Fibroblast of skin of abdomen (primary cell): ENCODE results near the gene EEF2.

Experiments
- DNase-seq: peaks from one replicate; pipeline ENCODE4 v3.0.0-alpha.2; 2013

Gene EEF2

GRCh38 chr19:3983936-3984583, 1.2 kb downstream of the EEF2 start:
- DNase-seq: peak; percentile 35

GRCh38 chr19:3983542-3983914, 1.7 kb downstream of the EEF2 start:
- no peak for DNase-seq

- peak; percentile 49 for DNase-seq
Observed at GRCh38 chr19:3982701-3983541, 2.3 kb downstream of the EEF2 start.

GRCh38 chr19:3981736-3982681, 3.3 kb downstream of the EEF2 start:
- DNase-seq: no peak

- no peak for DNase-seq
Observed at GRCh38 chr19:3981373-3981735, 3.9 kb downstream of the EEF2 start.

- no peak for DNase-seq
Observed at GRCh38 chr19:3980353-3981251, 4.7 kb downstream of the EEF2 start.

- no peak for DNase-seq
Observed at GRCh38 chr19:3979674-3980352, 5.5 kb downstream of the EEF2 start.

- no peak for DNase-seq
Observed at GRCh38 chr19:3979289-3979673, 6.0 kb downstream of the EEF2 start.

GRCh38 chr19:3978145-3978544, 7.1 kb downstream of the EEF2 start:
- no peak for DNase-seq

GRCh38 chr19:3977242-3978143, 7.8 kb downstream of the EEF2 start:
- no peak for DNase-seq

- DNase-seq: no peak
Observed at GRCh38 chr19:3976495-3977241, 8.6 kb downstream of the EEF2 start.

GRCh38 chr19:3975637-3976087, 9.6 kb downstream of the EEF2 start:
- no peak for DNase-seq

GRCh38 chr19:3975144-3975543, 10.1 kb downstream of the EEF2 start:
- no peak for DNase-seq

- DNase-seq: peak; percentile 98
Observed at GRCh38 chr19:3970808-3971598, 14.3 kb downstream of the EEF2 start, which contains the start of gene DAPK3. DAPK3 (minus strand) TSS chr19:3971099; CDS start chr19:3969735, 1,364 bp downstream.

- DNase-seq: no peak
Observed at GRCh38 chr19:3970313-3970807, 14.9 kb downstream of the EEF2 start.

- peak; percentile 88 for DNase-seq
Observed at GRCh38 chr19:3969435-3970312, 15.6 kb downstream of the EEF2 start.
